Upper lobe of left lung (tissue), 6 donors: ENCODE measurements around the gene GCH1. TPM values are rescaled to one million over a fixed set of nuclear protein-coding genes. Genes with fewer than 3 reads are reported as not detected.

Source experiments
- ATAC-seq, 2 donors: fragments of 200-7000 bp; cut with Tn5 transposase; one replicate each; pipeline ENCODE4 v1.9.1; 2022; ENCODE audit warnings: mild to moderate bottlenecking in 2 of 2, moderate library complexity in 2 of 2; ENCODE audit not compliant: low FRiP score in 2 of 2
- DNase-seq, 2 donors: peaks; one replicate each; pipeline ENCODE4 v3.0.0-alpha.2; 2019 to 2020
- H3K27ac ChIP-seq, 4 donors: fragments of 200-600 bp; sonication (generic); one replicate each; pipeline ENCODE4 v1.5.1; 2016 to 2019
- H3K27me3 ChIP-seq, 4 donors: fragments of 200-600 bp; sonication (generic); one replicate each; pipeline ENCODE4 v1.5.1; 2017 to 2019
- H3K36me3 ChIP-seq, 4 donors: fragments of 200-600 bp; sonication (generic); one replicate each; pipeline ENCODE4 v1.5.1; 2016 to 2019
- H3K4me1 ChIP-seq, 4 donors: fragments of 200-600 bp; sonication (generic); one replicate each; pipeline ENCODE4 v1.5.1; 2018 to 2019
- H3K4me3 ChIP-seq, 4 donors: fragments of 200-600 bp; sonication (generic); one replicate each; pipeline ENCODE4 v1.5.1; 2017 to 2019; ENCODE audit warnings: mild to moderate bottlenecking in 2 of 4, moderate library complexity in 1 of 4
- H3K9me3 ChIP-seq, 4 donors: fragments of 200-600 bp; sonication (generic); one replicate each; pipeline ENCODE4 v1.5.1; 2018 to 2019
- CTCF ChIP-seq, 6 experiments: fragments of 450-650 bp in 4 of 6; fragments of 200-600 bp in 2 of 6; sonication (generic) in 2 of 6; IDR thresholded peaks; one replicate each; pipeline ENCODE4 v1.5.1; 2016 to 2019; ENCODE audit warnings: antibody characterized with exemption in 6 of 6
- EP300 ChIP-seq, 4 donors: sonication (generic); formaldehyde crosslinking; IDR thresholded peaks; one replicate each; pipeline ENCODE4 v1.5.1; 2017; ENCODE audit warnings: antibody characterized with exemption in 4 of 4, control low read depth in 2 of 4
- POLR2A ChIP-seq, 4 donors: fragments of 450-650 bp; IDR thresholded peaks; one replicate each; pipeline ENCODE4 v1.5.1; 2016 to 2017; ENCODE audit warnings: antibody characterized with exemption in 4 of 4, mild to moderate bottlenecking in 2 of 4
- POLR2AphosphoS5 ChIP-seq, 2 donors: sonication (generic); formaldehyde crosslinking; IDR thresholded peaks; one replicate each; pipeline ENCODE4 v1.5.1; 2017; ENCODE audit warnings: antibody characterized with exemption in 2 of 2
- WGBS, 2 donors: methylation state at CpG; one replicate each; pipeline ENCODE4 v1.1.5; 2017 to 2018; 5-methylcytosine and 5-hydroxymethylcytosine counted together
- total RNA-seq, 6 donors: library from RNA; depleted of rRNA in 4 of 6; stranded (reverse); fragments of >200 nt in 4 of 6; gene quantifications; one replicate each; pipeline versions ENCODE4 v1.1.0 to v1.2.1, GENCODE V29; 2016 to 2021
- donor health status: DM: no; HTN: no; CAD: no; lungs with moderate emphysema.
- donor health status: DM: no; HTN: yes; CAD: no; lungs with severe emphysema.

GCH1 gene
- total RNA-seq, 6 donors from 2014 or later, result 7.9 to 26.3 (median 19.5) TPM

- no peak for ATAC-seq
- Histone ChIP-seq H3K4me1 (peaks cover 0 to 11% (median 9%) of the 10 kb centered on the region in 4 donors), H3K9me3 (no peaks in the 10 kb centered on the region), H3K27me3 (no peaks in the 10 kb centered on the region), H3K27ac (no peak overlapping the region), H3K4me3 (no peak overlapping the region), H3K36me3 (no peaks in the 10 kb centered on the region)
- TF ChIP-seq CTCF (IDR thresholded peaks at IDR 0.05) (no peak), EP300 (IDR thresholded peaks at IDR 0.05) (no peak)
- no peak for DNase-seq
- WGBS, 2 donors, result 84 to 89% methylated on average over 3 of the region's 3 CpGs
These were observed 50.4 kb downstream of the GCH1 start for GRCh38 chr14:54852215-54852614.

- no peak for ATAC-seq
- H3K9me3 ChIP-seq, result no peaks in the 10 kb centered on the region
- H3K4me3 ChIP-seq, result no peak overlapping the region
- H3K27me3 ChIP-seq, result no peaks in the 10 kb centered on the region
- TF ChIP-seq EP300 (IDR thresholded peaks at IDR 0.05) (no peak), CTCF (IDR thresholded peaks at IDR 0.05) (no peak), POLR2AphosphoS5 (IDR thresholded peaks at IDR 0.05) (no peak), POLR2A (IDR thresholded peaks at IDR 0.05) (no peak)
- H3K36me3 ChIP-seq, result peaks cover 0 to 2% (median 0%) of the 10 kb centered on the region in 4 donors
- 95 to 100% methylated on average over 1 of the region's 1 CpG for WGBS, 2 donors
- no peak overlapping the region for H3K27ac ChIP-seq
- DNase-seq, result no peak
- H3K4me1 ChIP-seq, result peaks cover 0 to under 1% (median 0%) of the 10 kb centered on the region in 4 donors
These were observed 53.7 kb downstream of the GCH1 start for GRCh38 chr14:54848910-54849309.

GRCh38 chr14:54845641-54846040, 57.0 kb downstream of the GCH1 start:
- TF ChIP-seq POLR2A (IDR thresholded peaks at IDR 0.05) (no peak), CTCF (IDR thresholded peaks at IDR 0.05) (no peak)
- H3K36me3 ChIP-seq, result peaks cover 0 to 3% (median 1%) of the 10 kb centered on the region in 4 donors
- H3K27ac ChIP-seq, result no peak overlapping the region
- no peaks in the 10 kb centered on the region for H3K4me1 ChIP-seq
- no peaks in the 10 kb centered on the region for H3K9me3 ChIP-seq
- DNase-seq (no peak), ATAC-seq (no peak)
- 91 to 92% methylated on average over 7 of the region's 7 CpGs for WGBS, 2 donors
- no peak overlapping the region for H3K4me3 ChIP-seq
- H3K27me3 ChIP-seq, result no peaks in the 10 kb centered on the region

GRCh38 chr14:54844479-54844878, 58.1 kb downstream of the GCH1 start:
- H3K4me3 ChIP-seq, result no peak overlapping the region
- H3K36me3 ChIP-seq, result peaks cover 0 to 4% (median 1%) of the 10 kb centered on the region in 4 donors
- 95 to 100% methylated on average over 2 of the region's 2 CpGs for WGBS, 2 donors
- no peaks in the 10 kb centered on the region for H3K27me3 ChIP-seq
- peaks cover 0 to 8% (median 2%) of the 10 kb centered on the region in 4 donors for H3K4me1 ChIP-seq
- H3K9me3 ChIP-seq, result no peaks in the 10 kb centered on the region
- no peak overlapping the region for H3K27ac ChIP-seq
- DNase-seq (no peak), ATAC-seq (no peak)
- TF ChIP-seq POLR2AphosphoS5 (IDR thresholded peaks at IDR 0.05), result no peak
- no peak for TF ChIP-seq POLR2A (IDR thresholded peaks at IDR 0.05)
- TF ChIP-seq CTCF (IDR thresholded peaks at IDR 0.05), result no peak
- no peak for TF ChIP-seq EP300 (IDR thresholded peaks at IDR 0.05)

GRCh38 chr14:54840798-54841197, 61.8 kb downstream of the GCH1 start:
- H3K4me1 ChIP-seq, result peaks cover 0 to 11% (median 4%) of the 10 kb centered on the region in 4 donors
- H3K27me3 ChIP-seq, result no peaks in the 10 kb centered on the region
- H3K9me3 ChIP-seq, result no peaks in the 10 kb centered on the region
- H3K27ac ChIP-seq, result no peak overlapping the region
- 97 to 100% methylated on average over 1 of the region's 1 CpG for WGBS, 2 donors
- no peak for ATAC-seq
- H3K4me3 ChIP-seq, result no peak overlapping the region
- TF ChIP-seq POLR2AphosphoS5 (IDR thresholded peaks at IDR 0.05), result no peak
- no peak for TF ChIP-seq EP300 (IDR thresholded peaks at IDR 0.05)
- TF ChIP-seq POLR2A (IDR thresholded peaks at IDR 0.05), result no peak
- TF ChIP-seq CTCF (IDR thresholded peaks at IDR 0.05), result no peak
- H3K36me3 ChIP-seq, result peaks cover 0 to 4% (median 1%) of the 10 kb centered on the region in 4 donors
- no peak for DNase-seq
